Panc1 (cell line): ENCODE measurements around the gene ERCC6. TPM values are rescaled to one million over a fixed set of nuclear protein-coding genes. Genes with fewer than 3 reads are reported as not detected.

Experiments
- ATAC-seq: fragments of 200-7000 bp; cut with Tn5 transposase; 2 replicates; pipeline ENCODE4 v1.9.1; 2020; ENCODE audit warnings: mild to moderate bottlenecking, moderate library complexity
- BruUV-seq: library from RNA; stranded (reverse); fragments of 400-500 nt; replicated peaks from 2 replicates; lab custom pipeline; 2021; lab: Mats Ljungman, UMichigan
- CTCF ChIA-PET: fragments of 300-600 bp; sonication (Branson Sonifier 250); formaldehyde crosslinking; loops from one replicate; lab custom pipeline; 2022; ENCODE audit warnings: antibody characterized with exemption; lab: Charles Lee
- POLR2A ChIA-PET: fragments of 300-600 bp; sonication (Branson Sonifier 250); formaldehyde crosslinking; loops from one replicate; lab custom pipeline; 2022; ENCODE audit warnings: antibody characterized with exemption; lab: Charles Lee
- DNase-seq: peaks from one replicate; pipeline ENCODE4 v3.0.0-alpha.2; 2010; ENCODE audit warnings: low read depth, low spot score
- H3K27ac ChIP-seq: 2 replicates; pipeline ENCODE4 v1.5.1; 2011; ENCODE audit warnings: mild to moderate bottlenecking, low read length, inconsistent platforms
- H3K27me3 ChIP-seq: fragments of 200-500 bp; sonication (Bioruptor generic); 2 replicates; pipeline ENCODE4 v1.6.0; 2014; ENCODE audit warnings: low read length, inconsistent platforms; ENCODE audit not compliant: control insufficient read depth, insufficient read depth
- H3K36me3 ChIP-seq: fragments of 200-500 bp; sonication (Bioruptor generic); 2 replicates; pipeline ENCODE4 v1.5.1; 2014; ENCODE audit warnings: inconsistent platforms, mild to moderate bottlenecking, low read length, moderate library complexity; ENCODE audit not compliant: control insufficient read depth, insufficient read depth
- H3K4me1 ChIP-seq: 2 replicates; pipeline ENCODE4 v1.5.1; 2011; ENCODE audit warnings: inconsistent platforms, mild to moderate bottlenecking, low read length, moderate library complexity; ENCODE audit not compliant: control insufficient read depth, insufficient read depth
- H3K4me3 ChIP-seq, 2 experiments: 2 replicates each; pipeline ENCODE4 v1.5.1; 2011 to 2012; ENCODE audit warnings: low read depth in 2 of 2, low read length in 2 of 2, mild to moderate bottlenecking in 2 of 2, inconsistent platforms in 1 of 2, moderate library complexity in 1 of 2
- H3K9me3 ChIP-seq: fragments of 200-500 bp; sonication (Bioruptor generic); 2 replicates; pipeline ENCODE4 v1.5.1; 2014; ENCODE audit warnings: low read depth, mild to moderate bottlenecking, inconsistent platforms, low read length, moderate library complexity; ENCODE audit not compliant: control insufficient read depth, insufficient read depth
- CTCF ChIP-seq: fragments of 450-650 bp; IDR thresholded peaks from 2 replicates; pipeline ENCODE4 v1.5.1; 2017; ENCODE audit warnings: mild to moderate bottlenecking
- POLR2AphosphoS5 ChIP-seq: IDR thresholded peaks from 2 replicates; pipeline ENCODE4 v1.6.1; 2012; ENCODE audit warnings: mild to moderate bottlenecking, low read depth, low read length, moderate library complexity
- REST ChIP-seq, 2 experiments: IDR thresholded peaks; 2 replicates each; pipeline ENCODE4 v1.6.1; 2011 to 2012; ENCODE audit warnings: low read depth in 2 of 2, control low read depth in 1 of 2, low read length in 1 of 2, mild to moderate bottlenecking in 1 of 2, moderate library complexity in 1 of 2; ENCODE audit not compliant: insufficient read depth in 1 of 2
- SIN3A ChIP-seq: IDR thresholded peaks from 2 replicates; pipeline ENCODE4 v1.6.1; 2012; ENCODE audit warnings: low read depth, mild to moderate bottlenecking, low read length, moderate library complexity, borderline replicate concordance; ENCODE audit not compliant: insufficient read depth
- TCF7L2 ChIP-seq: IDR thresholded peaks from 2 replicates; pipeline ENCODE4 v1.6.1; 2011; ENCODE audit warnings: mild to moderate bottlenecking, low read depth, low read length, inconsistent platforms
- in situ Hi-C: cut with HindIII; loops from 2 replicates; pipeline ENCODE4 v1.10.0; 2016; ENCODE audit warnings: low sequenced_read_pairs, low pct_unique_long_range_greater_than_20kb
- intact Hi-C: fragments of 100-400 bp; cut with micrococcal nuclease; formaldehyde crosslinking; loops from one replicate; pipeline ENCODE4 v1.10.0; 2022; ENCODE audit not compliant: unreplicated experiment
- total RNA-seq: library from RNA; stranded (reverse); gene quantifications from one replicate; pipeline ENCODE4 v1.2.1, GENCODE V29; 2021; ENCODE audit not compliant: unreplicated experiment

The ERCC6 gene
- total RNA-seq, 1 experiment from 2014 or later: 19.1 TPM

- Histone ChIP-seq H3K9me3 (no peaks in the 10 kb centered on the region), H3K27me3 (peaks cover 2% of the 10 kb centered on the region; the same call in 1 of the 2 replicates), H3K4me3 (no peak overlapping the region; a peak in 1 of 4 replicates), H3K27ac (no peak overlapping the region), H3K4me1 (no peaks in the 10 kb centered on the region), H3K36me3 (no peaks in the 10 kb centered on the region)
- BruUV-seq: no TSS peak
- 0 out of 2 replicates have a peak, but pooled peaks have one; percentile 12 for ATAC-seq
- CTCF ChIA-PET: no interaction called here
- TF ChIP-seq CTCF (no peak), SIN3A (no peak), TCF7L2 (no peak), POLR2AphosphoS5 (no peak), REST (IDR thresholded peaks at IDR 0.05; ENCODE audit: insufficient read depth in 1 of 2, low read depth in 2 of 2, low read length in 1 of 2) (no peak)
- POLR2A ChIA-PET: no interaction called here
- intact Hi-C loops (no loop called here), in situ Hi-C loops (no loop called here)
- no peak for DNase-seq
Observed at GRCh38 chr10:49572594-49573114, 33.7 kb upstream of the ERCC6 start.

- no peak for ATAC-seq
- ChIA-PET POLR2A (no interaction called here), CTCF (no interaction called here)
- TF ChIP-seq CTCF (no peak), TCF7L2 (no peak), SIN3A (no peak), POLR2AphosphoS5 (no peak), REST (IDR thresholded peaks at IDR 0.05; ENCODE audit: insufficient read depth in 1 of 2, low read depth in 2 of 2, low read length in 1 of 2) (no peak)
- Histone ChIP-seq H3K4me1 (no peaks in the 10 kb centered on the region), H3K27me3 (peaks cover 2% of the 10 kb centered on the region; the same call in 1 of the 2 replicates), H3K9me3 (no peaks in the 10 kb centered on the region), H3K36me3 (no peaks in the 10 kb centered on the region), H3K27ac (no peak overlapping the region), H3K4me3 (no peak overlapping the region)
- no peak for DNase-seq
- in situ Hi-C loops: no loop called here
- intact Hi-C loops: no loop called here
- no TSS peak for BruUV-seq
Observed at GRCh38 chr10:49571388-49571787, 32.5 kb upstream of the ERCC6 start.
